Fibroblast of lung (primary cell): ENCODE results near the gene RPL29. TPM values are rescaled to one million over a fixed set of nuclear protein-coding genes. Genes with fewer than 3 reads are reported as not detected.

Experiments used
- DNase-seq, 2 donors: peaks; one replicate each; pipeline versions ENCODE4 v3.0.0 to v3.0.0-alpha.2; 2010; ENCODE audit warnings: low read depth in 2 of 2
- H2AFZ ChIP-seq: 2 replicates; pipeline ENCODE4 v1.5.1; 2012; ENCODE audit warnings: low read length, control low read depth, inconsistent platforms
- H3K27ac ChIP-seq: 2 replicates; pipeline ENCODE4 v1.5.1; 2011; ENCODE audit warnings: low read length, control low read depth; ENCODE audit not compliant: insufficient read depth
- H3K27me3 ChIP-seq: 2 replicates; pipeline ENCODE4 v1.5.1; 2011; ENCODE audit warnings: mild to moderate bottlenecking, low read length; ENCODE audit not compliant: control insufficient read depth, insufficient read depth
- H3K36me3 ChIP-seq: 2 replicates; pipeline ENCODE4 v1.5.1; 2011; ENCODE audit warnings: low read length; ENCODE audit not compliant: control insufficient read depth, insufficient read depth
- H3K4me1 ChIP-seq: 2 replicates; pipeline ENCODE4 v1.5.1; 2011; ENCODE audit warnings: low read length; ENCODE audit not compliant: control insufficient read depth, insufficient read depth; ENCODE audit errors: extremely low read depth
- H3K4me2 ChIP-seq: 2 replicates; pipeline ENCODE4 v1.5.1; 2011; ENCODE audit warnings: low read length, control low read depth; ENCODE audit not compliant: insufficient read depth; ENCODE audit errors: extremely low read depth
- H3K4me3 ChIP-seq, 4 experiments: fragments of 200-600 bp in 1 of 4; sonication (generic) in 1 of 4; replicated peaks in 1 of 4; 2 replicates each; pipeline ENCODE4 v1.5.1; 2011 to 2016; ENCODE audit warnings: low read length in 4 of 4, low read depth in 3 of 4, mild to moderate bottlenecking in 3 of 4, control low read depth in 2 of 4, inconsistent platforms in 1 of 4, mixed read lengths in 1 of 4; ENCODE audit not compliant: insufficient read depth in 1 of 4; ENCODE audit errors: control extremely low read depth in 1 of 4
- H3K79me2 ChIP-seq: 2 replicates; pipeline ENCODE4 v1.5.1; 2012; ENCODE audit warnings: mild to moderate bottlenecking, low read length, inconsistent platforms; ENCODE audit not compliant: control insufficient read depth, insufficient read depth
- H3K9ac ChIP-seq: 2 replicates; pipeline ENCODE4 v1.5.1; 2011; ENCODE audit warnings: mild to moderate bottlenecking, low read length, control low read depth; ENCODE audit not compliant: insufficient read depth
- H3K9me3 ChIP-seq: 2 replicates; pipeline ENCODE4 v1.5.1; 2012; ENCODE audit warnings: low read depth, low read length; ENCODE audit not compliant: control insufficient read depth, insufficient read depth
- H4K20me1 ChIP-seq: 2 replicates; pipeline ENCODE4 v1.5.1; 2011; ENCODE audit warnings: low read length; ENCODE audit not compliant: control insufficient read depth, insufficient read depth; ENCODE audit errors: extremely low read depth
- CTCF ChIP-seq, 2 donors: IDR thresholded peaks in 1 of 2; conservative IDR thresholded peaks in 1 of 2; 1 replicate in 1 of 2; 2 replicates in 1 of 2; pipeline ENCODE4 v1.5.1; 2011 to 2012; ENCODE audit warnings: low read length in 2 of 2, control low read depth in 1 of 2, inconsistent platforms in 1 of 2, low read depth in 1 of 2, mild to moderate bottlenecking in 1 of 2
- EZH2 ChIP-seq: IDR thresholded peaks from 2 replicates; pipeline ENCODE4 v1.5.1; 2012; ENCODE audit warnings: low read length, control low read depth, mild to moderate bottlenecking; ENCODE audit errors: missing control alignments
- polyA plus RNA-seq, 2 donors: library from polyadenylated mRNA; depleted of rRNA in 1 of 2; stranded (reverse) in 1 of 2; unstranded in 1 of 2; fragments of >200 nt; gene quantifications; 2 replicates each; pipeline ENCODE4 v1.2.1, GENCODE V29; 2011 to 2012; ENCODE audit warnings: missing spikeins in 1 of 2
- total RNA-seq: library from RNA; depleted of rRNA; stranded (reverse); fragments of >200 nt; gene quantifications from 2 replicates; pipeline ENCODE4 v1.2.1, GENCODE V29; 2014

The RPL29 gene
- total and polyA plus RNA-seq, 2 donors (not counting 1 experiment from before 2014, with no cell fraction given): 1,076 to 1,512 TPM

- H3K4me3 ChIP-seq: no peak overlapping the region
- H2AFZ ChIP-seq: no peak overlapping the region
- TF ChIP-seq CTCF (conservative IDR thresholded peaks at IDR 0.05 in 1 of 2, IDR thresholded peaks at IDR 0.05 in 1 of 2; ENCODE audit: low read depth in 1 of 2, low read length in 2 of 2) (no peak), EZH2 (no peak)
- DNase-seq: no peak
- H3K79me2 ChIP-seq: no peaks in the 10 kb centered on the region
- peaks cover 5% of the 10 kb centered on the region for H3K27me3 ChIP-seq
- H3K27ac ChIP-seq: no peak overlapping the region
- H3K4me2 ChIP-seq: no peak overlapping the region
- peaks cover 12% of the 10 kb centered on the region for H3K36me3 ChIP-seq
- no peak overlapping the region for H3K9ac ChIP-seq
- H3K4me1 ChIP-seq: peaks cover 2% of the 10 kb centered on the region
- no peaks in the 10 kb centered on the region for H3K9me3 ChIP-seq
- no peaks in the 10 kb centered on the region for H4K20me1 ChIP-seq
Measured at GRCh38 chr3:51958603-51959521, 36.8 kb downstream of the RPL29 start.

GRCh38 chr3:51957520-51958205 lies 38.0 kb downstream of the RPL29 start:
- DNase-seq: no peak
- H3K4me3 ChIP-seq: no peak overlapping the region

More at GRCh38 chr3:51957520-51958205, 38.0 kb downstream of the RPL29 start:
- H3K79me2 ChIP-seq: no peaks in the 10 kb centered on the region
- peaks cover 11% of the 10 kb centered on the region for H3K36me3 ChIP-seq
- TF ChIP-seq CTCF (conservative IDR thresholded peaks at IDR 0.05 in 1 of 2, IDR thresholded peaks at IDR 0.05 in 1 of 2; ENCODE audit: low read depth in 1 of 2, low read length in 2 of 2) (no peak), EZH2 (no peak)
- H3K27ac ChIP-seq: no peak overlapping the region
- no peak overlapping the region for H3K9ac ChIP-seq
- H3K9me3 ChIP-seq: no peaks in the 10 kb centered on the region
- H3K27me3 ChIP-seq: peaks cover 5% of the 10 kb centered on the region
- H4K20me1 ChIP-seq: no peaks in the 10 kb centered on the region
- H3K4me1 ChIP-seq: no peaks in the 10 kb centered on the region
- H3K4me2 ChIP-seq: no peak overlapping the region
- H2AFZ ChIP-seq: no peak overlapping the region
